GM12875 (cell line): ENCODE results near the gene ADAR.

Source experiments
- H3K4me3 ChIP-seq: one replicate; pipeline ENCODE4 v1.5.1; 2011; ENCODE audit warnings: low read depth, low read length, control low read depth
- TF ChIP-seq, protein P1 (sequence below): IDR thresholded peaks from 2 replicates; pipeline ENCODE4 v1.5.1; 2011; ENCODE audit warnings: low read depth, mild to moderate bottlenecking, control low read depth, inconsistent platforms, low read length, moderate library complexity, borderline replicate concordance; ENCODE audit not compliant: insufficient read depth

The ADAR gene

DNA sequence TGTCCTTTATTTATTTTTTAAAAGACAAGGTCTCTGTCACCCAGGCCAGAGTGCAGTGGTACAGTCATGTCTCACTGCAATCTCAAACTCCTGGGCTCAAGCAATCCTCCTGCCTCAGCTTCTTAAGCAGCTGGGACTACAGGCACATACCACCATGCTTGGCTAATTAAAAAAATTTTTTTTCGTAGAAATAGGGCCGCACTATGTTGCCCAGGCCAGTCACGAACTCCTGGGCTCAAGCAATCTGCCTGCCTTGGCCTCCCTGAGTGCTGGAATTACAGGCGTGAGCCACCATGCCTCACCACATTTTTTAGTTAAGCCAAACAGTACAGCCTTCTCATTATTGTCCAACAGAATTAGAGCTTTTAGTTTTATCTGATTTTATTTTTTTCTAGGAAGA, 7.4 kb upstream of the ADAR start:
- TF ChIP-seq, protein P1, sequence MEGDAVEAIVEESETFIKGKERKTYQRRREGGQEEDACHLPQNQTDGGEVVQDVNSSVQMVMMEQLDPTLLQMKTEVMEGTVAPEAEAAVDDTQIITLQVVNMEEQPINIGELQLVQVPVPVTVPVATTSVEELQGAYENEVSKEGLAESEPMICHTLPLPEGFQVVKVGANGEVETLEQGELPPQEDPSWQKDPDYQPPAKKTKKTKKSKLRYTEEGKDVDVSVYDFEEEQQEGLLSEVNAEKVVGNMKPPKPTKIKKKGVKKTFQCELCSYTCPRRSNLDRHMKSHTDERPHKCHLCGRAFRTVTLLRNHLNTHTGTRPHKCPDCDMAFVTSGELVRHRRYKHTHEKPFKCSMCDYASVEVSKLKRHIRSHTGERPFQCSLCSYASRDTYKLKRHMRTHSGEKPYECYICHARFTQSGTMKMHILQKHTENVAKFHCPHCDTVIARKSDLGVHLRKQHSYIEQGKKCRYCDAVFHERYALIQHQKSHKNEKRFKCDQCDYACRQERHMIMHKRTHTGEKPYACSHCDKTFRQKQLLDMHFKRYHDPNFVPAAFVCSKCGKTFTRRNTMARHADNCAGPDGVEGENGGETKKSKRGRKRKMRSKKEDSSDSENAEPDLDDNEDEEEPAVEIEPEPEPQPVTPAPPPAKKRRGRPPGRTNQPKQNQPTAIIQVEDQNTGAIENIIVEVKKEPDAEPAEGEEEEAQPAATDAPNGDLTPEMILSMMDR = no peak
- H3K4me3 ChIP-seq = no peak overlapping the region

DNA sequence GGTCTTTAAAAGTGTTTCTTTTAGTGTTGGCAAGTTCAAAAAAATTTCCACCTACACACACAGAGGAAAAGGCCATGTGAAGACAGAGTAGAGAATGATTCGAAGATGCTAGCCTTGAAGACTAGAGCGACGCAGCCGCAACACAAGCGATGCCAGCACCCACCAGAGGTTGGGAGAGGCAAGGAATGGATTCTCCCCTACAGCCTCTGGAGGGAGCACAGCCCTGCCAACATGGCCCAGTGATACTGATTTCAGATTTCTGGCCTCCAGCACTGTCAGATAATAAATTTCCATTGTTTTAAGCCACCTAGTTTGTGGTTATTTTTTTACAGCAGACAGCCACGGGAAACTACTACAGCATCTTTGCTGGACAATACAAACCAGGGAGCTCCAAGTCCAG, 6.9 kb upstream of the ADAR start:
- TF ChIP-seq, protein P1 = no peak
- H3K4me3 ChIP-seq = no peak overlapping the region

DNA sequence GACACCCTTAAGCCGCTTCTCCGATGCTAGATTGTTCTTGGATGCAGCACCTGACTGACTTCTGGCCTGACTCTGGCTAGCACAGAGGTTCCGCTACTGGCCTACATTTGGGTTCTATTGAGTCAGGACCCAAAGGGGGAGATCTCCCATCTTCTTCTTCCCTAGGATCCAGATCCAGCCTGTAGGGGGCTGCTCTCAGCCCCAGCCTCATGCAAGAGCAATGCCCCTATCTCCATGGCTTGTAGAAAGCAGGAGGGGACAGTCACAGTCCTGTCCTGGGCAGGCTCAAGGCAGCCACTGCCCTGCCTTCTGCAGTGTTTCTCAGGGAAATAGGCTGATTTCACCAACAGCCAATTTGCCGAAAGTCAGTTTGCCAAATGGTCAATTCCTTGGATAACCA, 6.3 kb upstream of the ADAR start:
- TF ChIP-seq, protein P1 = no peak
- H3K4me3 ChIP-seq = no peak overlapping the region

DNA sequence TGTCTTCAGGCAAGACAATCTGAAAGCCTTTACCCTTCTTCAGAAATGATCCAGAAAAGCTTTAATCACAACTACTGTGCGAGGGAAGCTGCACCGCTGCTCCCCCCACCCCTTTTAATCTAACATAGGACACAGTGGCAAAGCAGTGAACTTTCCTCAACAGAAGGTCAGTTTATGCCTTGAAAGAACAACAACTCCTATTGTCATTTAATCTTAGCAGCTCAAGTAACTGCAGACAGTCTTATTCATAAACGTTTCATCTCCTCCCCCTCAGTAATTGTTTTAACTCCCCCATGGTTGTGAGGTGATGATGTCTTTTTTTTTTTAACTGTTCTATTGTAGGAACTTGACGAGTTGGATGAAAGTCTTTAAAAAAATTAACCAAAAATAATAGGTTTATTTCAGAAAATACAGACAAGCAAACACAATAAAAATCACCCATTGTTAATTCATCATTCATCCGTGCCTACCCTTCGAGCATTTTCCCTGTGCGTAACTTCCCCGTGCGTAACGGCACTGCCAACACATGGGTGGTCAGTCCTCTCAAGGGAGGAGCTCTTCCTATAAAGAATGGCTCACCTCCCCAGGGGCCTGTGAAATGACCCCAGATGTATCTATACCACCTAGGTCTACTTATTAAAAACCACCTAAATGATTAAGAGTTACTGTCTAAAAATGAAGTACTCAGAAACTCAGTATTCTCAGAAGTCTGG, 3.3 kb upstream of the ADAR start:
- TF ChIP-seq, protein P1 = no peak
- H3K4me3 ChIP-seq = no peak overlapping the region

DNA sequence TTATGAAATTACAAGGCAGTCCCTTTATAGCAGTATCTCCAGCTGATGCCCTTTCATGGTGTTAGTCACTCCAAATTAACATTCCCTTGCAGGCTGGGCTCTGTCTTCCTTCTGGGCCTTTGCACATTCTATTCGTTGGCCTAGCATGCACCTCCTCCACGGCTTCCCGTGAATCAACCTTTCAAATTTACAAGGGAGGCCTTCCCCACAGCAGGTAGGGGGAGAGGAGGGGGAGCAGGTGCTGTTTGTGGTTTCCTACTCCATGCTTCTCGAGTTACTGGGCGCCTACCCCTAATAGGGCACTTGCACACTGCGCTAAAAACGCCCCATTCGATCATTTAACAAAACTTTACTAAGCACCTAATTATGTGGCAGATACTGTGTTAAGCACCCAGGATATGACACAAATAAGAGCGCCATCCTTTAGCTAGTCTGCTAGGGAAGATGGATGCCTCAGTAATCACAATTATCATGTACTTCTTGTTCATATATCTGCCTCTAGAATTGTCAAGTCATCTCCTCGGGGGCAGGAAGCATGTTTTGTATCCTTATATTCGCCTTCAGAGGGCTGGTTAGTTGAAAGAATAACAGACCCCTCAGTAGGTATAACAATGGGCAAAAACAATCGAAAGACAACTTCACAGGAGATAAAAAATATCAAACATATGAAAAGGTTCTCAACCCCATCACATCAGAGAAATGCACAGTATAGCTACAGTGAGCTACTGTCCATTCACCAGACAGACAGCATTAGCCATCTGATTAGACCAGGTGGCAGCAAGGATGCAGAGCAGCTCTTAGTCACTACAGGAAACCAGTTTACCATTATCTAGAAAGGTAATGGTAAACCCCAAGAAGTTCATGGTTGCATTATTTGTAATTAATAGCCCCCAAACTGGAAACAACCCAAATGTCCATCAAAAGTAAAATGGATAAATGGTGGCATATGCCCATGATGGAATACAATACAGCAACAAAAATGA, 1.7 kb upstream of the ADAR start:
- no peak overlapping the region for H3K4me3 ChIP-seq
- TF ChIP-seq, protein P1 = no peak

DNA sequence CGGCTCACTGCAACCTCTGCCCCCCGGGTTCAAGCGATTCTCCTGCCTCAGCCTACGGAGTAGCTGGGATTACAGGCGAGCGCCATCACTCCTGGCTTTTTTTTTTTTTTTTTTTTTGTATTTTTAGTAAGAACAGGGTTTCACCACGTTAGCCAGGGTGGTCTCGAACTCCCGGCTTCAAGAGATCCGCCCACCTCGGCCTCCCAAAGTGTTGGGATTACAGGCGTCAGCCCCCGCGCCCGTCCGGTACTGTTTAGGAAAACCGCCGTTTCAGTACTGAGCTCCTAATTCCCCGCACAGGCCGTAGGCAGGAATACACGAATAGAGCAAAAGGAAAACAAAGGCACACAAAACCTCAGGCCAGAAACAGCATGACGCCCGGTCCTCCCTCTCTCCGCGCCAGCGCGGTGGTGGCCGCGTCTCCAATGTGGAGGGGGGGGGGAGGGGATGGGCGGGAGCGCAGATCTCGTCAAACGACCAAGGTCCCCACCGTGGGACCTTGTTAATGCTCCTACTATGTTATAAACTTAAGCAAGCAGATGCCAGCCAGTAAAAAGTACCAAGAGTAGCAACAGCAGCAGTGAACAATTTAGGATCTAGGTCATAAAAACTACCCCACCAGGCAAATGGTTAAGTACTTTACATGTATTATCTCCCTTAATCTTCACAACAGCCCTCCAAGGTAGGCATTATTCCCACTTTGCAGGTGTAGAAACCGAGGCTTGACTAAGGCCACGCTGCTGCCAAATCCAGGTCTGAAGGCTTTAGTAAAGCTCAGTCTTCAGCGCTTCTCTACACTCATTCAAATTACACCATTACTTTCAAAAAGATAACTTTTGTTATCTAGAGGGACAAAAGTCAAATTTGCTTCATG, 648 bp upstream of the ADAR start:
- peak overlapping the region; percentile 85 for H3K4me3 ChIP-seq
- TF ChIP-seq, protein P1 = no peak
